Stimulated activated CD8-positive, alpha-beta memory T cell treated with anti-CD3 and anti-CD28 coated beads, Interleukin-2, amount 100 ng/mL, for 48 hours (primary cell): Measurements from ENCODE around the gene DNAAF8.
A peak's percentile ranks its signal among the peaks of the same experiment; 100 is the strongest.

ENCODE experiments used
- DNase-seq, 2 donors: peaks; one replicate each; pipeline ENCODE4 v3.0.0-alpha.2; 2020; ENCODE audit warnings: low read depth in 2 of 2

DNAAF8 gene

DNA sequence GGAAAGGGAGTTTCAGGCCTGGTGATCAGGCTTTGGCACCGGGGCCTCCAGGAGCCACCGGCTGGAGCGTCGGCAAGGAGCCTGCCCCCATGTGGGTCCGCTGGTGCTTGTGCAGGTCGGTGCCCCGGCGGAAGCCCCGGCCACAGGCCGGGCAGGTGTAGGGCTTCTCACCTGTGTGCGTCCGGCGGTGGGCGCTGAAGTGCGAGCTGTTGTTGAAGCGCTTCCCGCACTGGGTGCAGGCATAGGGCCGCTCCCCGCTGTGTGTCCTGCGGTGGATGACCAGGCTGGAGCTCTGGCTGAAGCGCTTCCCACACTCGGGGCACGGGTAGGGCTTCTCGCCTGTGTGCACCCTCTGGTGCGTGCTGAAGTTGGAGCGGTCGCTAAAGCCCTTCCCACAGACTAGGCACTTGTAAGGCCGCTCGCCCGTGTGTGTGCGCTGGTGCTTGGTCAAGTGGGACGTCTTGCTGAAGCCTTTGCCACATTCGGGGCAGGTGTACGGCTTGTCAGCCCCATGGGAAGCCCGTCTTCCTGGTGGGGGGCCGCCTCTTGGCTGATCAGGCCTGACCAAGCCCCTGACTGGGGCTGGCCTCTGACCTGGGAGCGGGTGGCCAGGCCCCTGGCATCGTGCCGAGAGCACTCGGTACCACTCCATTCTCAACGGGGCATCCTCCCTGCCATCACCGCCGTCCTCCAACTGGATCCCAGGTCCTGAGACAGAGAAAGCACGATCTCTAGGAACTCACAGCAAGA, 18.2 kb downstream of the DNAAF8 start:
- no peak for DNase-seq

DNA sequence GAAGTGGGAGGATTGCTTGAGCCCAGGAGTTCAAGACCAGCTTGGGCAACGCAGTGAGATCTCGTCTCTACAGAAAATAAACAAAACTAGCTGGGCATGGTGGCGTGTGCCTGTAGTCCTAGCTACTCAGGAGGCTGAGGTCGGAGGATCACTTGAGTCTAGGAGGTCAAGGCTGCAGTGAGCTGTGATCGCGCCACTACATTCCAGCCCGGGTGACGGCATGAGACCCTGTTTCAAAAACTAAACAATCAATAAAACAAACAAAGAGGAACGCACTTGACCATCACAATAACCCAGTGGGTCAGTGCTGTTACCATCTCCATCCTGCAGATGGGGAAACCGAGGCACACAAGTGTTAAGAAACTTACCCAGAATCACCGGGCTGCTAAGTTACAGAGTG, 18.9 kb downstream of the DNAAF8 start:
- no peak for DNase-seq

DNA sequence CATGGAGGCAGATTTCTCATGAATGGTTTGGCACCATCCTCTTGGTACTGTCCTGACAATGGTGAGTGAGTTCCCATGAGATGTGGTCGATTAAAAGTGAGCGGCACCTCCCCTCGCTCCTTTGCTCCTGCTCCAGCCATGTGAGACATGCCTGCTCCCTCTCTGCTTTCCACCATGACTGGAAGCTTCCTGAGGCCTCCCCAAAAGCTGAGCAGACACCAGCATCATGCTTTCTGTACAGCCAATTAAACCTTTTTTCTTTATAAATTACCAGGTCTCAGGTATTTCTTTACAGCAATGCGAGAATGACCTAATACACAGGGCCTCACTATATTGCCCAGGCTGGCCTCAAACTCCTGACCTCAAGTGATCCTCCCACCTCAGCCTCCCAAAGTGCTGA, 20.5 kb downstream of the DNAAF8 start:
- no peak for DNase-seq

DNA sequence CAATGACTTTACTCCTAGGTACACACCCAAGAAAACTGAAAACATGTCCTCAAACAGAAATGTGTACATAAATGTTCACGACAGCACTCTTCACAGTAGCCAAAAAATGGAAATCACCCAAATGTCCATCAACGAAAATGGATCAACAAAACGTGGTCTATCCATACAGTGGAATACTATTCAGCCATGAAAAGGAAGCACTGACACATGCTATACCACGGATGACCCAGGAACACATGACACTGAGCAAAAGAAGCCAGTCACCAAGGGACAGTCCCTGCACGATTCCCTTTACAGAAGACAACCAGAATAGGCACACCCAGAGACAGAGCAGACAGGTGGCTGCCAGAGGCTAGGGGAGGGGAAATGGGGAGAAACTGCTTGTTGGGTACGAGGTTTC, 21.4 kb downstream of the DNAAF8 start:
- DNase-seq: no peak

DNA sequence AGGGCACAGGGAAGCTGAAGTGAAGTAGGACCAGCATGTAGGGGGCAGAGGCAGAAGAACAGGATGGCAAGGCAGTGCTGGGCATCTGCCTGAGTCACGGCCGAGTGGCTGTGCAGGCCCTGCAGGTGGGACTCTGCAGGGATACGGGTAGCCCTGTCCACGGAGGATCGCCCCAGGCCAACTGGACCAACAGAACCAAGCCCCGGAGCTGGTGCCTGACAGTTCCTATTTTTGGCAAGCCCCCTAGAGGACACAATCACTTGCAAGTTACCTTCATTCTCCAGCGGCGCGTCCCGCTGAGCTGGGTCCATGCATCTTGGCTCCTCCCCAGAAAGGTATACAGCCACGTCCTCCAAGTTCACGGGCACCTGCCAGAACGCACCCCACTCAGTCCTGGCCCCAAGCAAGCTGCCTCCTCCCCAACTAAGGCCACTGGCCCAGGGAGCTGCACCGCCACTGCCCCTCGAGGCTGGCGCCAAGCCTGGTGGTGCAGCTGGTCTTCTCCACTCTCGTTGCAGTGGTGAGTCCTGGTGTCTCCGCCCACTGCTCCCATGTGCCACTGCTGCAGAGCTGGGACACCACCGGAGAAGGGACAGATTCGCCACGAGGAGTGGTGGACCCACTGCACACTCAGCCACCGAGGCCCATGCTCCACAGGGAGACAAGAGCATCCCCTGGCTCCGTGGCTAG, 26.0 kb downstream of the DNAAF8 start:
- no peak for DNase-seq

DNA sequence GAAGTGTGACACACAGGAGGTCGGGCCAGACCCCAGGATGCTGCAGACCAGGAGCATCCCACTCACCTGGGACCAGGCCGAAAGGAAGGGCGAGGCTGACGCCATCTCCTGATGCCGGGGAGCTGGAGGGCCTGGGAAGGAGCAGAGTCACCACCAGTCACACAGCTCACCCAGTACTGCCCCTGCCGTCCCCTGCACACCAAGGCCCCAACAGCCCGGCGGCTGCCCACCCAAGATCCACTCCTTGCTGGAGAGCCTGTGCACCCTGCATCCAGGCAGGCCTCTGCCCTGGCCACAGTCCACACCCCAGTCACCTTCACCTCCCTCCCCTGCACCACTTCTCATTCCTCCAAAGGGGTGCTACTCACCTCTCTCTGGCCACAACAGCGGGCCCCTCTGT, 27.9 kb downstream of the DNAAF8 start:
- DNase-seq: no peak

DNA sequence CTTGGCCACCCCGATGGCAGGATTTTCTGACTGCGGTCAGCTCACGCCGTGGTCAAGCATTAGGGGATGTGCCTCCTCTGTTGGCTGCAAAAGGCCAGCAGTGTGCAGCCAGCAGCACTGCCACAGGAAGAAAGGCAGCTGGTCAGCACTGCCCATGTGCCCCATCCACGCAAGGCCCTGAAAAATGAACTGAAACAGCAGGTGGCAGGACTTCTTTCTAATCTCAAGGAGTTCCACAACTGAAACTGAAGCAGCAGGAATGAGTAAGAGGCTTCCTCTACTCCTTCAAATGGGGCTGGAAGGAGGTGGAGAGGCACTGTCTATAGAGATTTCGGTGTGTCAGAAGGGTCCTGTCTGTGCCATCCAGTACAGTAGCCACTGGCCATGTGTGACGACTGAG, 29.5 kb downstream of the DNAAF8 start:
- DNase-seq: no peak

DNA sequence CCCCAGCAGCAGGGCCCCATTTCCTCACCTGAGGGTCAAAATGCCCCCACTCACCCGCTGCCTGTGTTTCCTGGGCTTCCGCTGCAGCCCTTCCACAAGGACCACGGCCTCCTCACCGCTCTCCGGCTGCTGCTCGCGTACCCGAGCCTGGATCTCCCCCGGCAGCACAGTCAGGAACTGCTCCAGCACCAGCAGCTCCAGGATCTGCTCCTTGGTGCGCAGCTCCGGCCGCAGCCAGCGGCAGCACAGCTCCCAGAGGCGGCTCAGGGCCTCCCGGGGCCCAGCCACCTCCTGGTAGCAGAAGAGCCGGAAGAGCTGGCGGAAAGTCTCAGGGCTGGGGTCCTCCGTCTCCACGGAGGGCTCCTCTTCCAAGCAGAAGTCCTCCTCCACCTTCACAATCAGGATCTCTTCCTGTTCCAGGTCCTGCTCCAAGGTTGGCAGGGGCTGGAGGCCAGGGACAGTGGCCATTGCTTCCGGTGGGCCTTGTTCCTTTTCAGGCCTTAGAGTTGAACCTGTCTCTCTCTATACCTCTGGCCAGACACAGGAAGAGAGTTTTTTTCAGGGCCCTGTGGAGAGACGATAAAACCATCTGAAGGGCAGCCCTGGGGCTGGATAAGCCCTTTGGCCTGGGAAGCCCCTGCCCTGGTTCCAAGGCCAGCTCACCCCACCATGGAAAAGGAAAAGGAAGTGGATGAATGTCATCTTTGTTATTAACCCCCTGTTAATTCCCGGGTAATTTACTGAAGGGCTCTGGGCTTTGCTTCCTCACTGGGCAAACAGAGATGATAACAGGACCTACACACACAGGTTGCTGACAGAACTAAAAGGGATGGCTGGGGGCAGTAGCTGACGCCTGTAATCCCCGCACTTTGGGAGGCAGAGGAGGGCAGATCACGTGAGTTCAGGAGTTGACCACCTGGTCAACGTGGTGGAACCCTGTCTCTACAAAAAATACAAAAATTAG, 31.5 kb downstream of the DNAAF8 start:
- DNase-seq: no peak

DNA sequence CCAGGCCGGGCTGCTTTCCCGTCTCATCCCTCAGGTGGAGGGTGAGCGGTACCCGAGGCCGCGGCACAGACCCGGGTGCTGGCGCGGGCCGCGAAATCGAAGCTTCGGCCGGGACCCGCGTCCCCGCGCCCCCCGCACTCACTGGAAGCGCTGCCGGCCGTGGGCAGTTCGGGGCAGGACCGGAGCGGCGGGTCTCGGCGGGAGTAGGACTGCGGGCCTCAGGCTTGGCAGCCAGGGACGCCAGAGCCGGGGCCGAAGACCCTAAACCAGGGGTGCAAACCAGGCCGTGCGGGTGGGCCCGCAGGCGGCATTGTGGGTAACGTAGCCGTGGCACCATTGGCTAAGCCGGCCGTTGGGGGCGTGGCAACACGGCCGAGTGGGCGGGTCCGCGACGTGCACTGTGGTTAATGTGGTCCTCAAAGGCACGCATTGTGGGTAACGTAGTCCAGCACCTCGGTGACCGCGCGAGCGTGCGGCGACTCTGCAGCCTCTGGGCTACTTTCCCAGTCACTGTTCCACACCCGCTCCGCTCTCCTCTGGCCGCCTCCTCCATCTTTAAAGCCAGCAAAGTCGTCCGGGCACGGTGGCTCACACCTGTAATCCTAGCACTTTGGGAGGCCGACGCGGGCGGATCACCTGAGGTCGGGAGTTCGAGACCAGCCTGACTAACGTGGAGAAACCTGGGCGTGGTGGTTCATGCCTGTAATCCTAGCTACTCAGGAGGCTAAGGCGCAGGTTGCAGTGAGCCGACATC, 32.7 kb downstream of the DNAAF8 start, which contains the start of gene ZNF500:
Gene ZNF500, minus strand, starts transcription at position 288 of the 754 bp plus-strand sequence. CDS start 1,184 bp downstream, outside the sequence.
- peak; percentile 95 to 98 for DNase-seq

DNA sequence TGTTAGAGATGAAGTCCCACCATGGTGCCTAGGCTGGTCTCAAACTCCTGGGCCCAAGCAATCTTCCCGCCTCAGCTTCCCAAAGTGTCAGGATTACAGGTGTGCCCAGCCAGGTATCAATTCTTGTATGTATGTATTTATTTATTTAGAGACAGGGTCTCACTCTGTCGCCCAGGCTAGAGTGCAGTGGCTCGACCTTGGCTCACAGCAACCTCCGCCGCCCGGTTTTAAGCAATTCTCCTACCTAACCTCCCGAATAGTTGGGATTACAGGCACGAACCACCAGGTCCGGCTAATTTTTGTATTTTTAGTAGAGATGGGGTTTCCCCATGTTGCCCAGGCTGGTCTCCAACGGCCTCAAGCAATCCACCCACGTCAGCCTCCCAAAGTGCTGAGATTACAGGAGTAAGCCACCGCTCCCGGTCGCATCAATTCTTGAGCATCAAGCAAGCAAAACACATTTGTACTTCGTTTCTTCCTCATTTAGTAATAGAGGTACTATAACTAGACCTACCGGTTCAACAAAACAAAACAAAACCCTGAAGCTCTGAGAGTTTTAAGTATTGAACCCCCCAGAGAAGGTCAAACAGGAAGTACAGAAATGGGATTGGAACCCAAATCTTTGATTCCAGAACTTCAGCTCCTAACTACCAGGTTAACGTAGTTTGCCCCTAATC, 33.7 kb downstream of the DNAAF8 start:
- DNase-seq: no peak

DNA sequence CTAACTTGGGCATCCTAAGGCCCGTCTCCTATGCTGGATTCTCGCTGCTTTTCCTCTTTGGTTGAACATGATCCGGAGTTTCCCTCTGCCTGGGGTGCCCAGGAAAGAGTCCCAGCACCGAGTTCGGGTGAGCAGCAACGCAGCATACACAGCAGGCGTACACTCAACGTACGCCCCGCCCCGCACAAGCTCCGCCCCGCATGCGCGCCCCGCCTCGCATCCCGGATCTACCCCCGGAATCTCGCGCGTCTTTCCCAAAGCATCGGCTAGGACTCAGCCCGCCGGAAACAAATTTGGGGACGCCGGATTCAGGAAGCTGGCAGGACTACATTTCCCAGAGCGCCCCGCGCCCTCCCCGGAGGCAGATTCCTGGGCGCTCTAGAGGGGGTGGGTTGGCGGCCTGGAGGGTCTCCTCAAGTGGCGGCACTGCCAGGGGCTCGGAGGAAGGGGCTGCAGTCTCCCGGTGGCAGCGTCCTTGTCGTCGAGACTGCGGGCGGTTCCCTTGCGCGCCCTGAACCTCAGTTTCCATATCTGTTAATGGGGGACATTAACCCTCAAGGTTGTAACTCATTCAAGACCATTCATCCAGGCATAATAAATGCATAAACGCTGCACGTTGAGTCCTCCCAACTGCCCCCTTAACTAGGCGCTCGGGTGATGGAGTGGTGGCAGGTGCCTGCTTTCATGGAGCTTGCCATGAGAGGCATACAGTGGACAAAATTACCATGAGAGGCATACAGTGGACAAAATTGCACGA, 34.4 kb downstream of the DNAAF8 start:
- peak; percentile 82 to 93 for DNase-seq

DNA sequence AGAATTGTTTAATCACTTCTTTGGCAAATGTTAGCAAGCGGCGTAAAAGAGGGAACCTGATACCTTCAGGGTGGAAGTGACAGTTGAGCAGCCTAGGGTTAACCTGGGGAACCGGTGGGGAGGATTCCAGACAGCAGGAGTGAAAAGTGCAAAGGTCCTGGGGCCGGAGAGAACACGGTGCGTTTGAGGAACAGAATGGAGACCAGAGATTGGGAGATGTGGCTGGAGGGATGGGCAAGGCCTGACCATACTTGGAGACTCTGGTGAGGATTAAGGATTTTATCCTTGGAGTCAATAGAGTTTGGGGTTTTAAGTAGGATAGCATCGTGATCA, 34.9 kb downstream of the DNAAF8 start:
- no peak for DNase-seq

DNA sequence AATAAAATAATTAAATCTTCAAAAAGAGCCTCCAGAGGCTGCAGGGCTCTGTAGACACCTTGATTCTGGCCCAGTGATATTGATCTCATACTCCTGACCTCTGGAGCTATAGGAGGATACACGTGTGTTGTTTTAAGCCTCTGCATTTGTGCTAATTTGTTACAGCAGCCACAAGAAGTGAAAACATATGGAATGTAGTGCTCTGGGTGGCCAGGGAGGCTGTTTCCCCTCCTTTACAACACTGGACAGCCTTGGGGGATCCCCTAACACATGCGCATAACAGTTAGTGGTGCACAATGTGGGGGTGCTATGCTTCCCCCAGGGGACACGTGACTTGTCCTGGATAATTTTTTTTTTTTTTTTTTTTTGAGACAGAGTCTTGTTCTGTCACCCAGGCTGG, 37.3 kb downstream of the DNAAF8 start:
- no peak for DNase-seq

DNA sequence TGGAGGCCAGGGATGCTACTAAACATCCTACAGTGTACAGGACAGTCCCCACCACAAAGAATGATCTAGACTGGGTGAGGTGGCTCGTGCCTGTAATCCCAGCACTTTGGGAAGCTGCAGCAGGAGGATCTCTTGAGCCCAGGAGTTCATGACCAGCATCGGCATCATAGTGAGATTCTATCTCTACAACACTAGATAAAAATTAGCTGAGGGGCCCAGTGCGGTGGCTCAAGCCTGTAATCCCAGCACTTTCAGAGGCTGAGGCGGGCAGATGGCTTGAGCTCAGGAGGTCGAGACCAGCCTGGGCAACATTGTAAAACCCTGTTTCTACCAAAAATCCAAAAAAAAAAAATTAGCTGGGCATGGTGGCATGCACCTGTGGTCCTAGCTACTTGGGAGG, 38.0 kb downstream of the DNAAF8 start:
- no peak for DNase-seq

DNA sequence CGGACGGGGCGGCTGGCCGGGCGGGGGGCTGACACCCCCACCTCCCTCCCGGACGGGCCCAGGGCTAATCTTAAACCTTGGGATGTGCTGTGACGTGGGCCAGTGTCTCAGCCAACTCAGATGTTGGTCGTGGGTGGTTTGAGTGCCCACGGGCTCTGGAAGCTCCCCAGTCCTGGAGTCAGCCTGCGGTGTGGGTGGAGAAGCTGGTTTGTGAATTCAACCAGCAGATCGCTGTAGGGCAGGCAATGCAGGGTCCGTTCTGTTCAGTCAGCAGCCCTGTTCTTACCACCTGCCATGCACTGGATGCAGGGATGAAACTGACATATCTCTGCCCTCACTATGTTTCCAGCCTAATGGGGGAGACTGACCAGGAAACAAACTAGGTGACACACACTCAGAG, 40.7 kb downstream of the DNAAF8 start:
- no peak for DNase-seq

DNA sequence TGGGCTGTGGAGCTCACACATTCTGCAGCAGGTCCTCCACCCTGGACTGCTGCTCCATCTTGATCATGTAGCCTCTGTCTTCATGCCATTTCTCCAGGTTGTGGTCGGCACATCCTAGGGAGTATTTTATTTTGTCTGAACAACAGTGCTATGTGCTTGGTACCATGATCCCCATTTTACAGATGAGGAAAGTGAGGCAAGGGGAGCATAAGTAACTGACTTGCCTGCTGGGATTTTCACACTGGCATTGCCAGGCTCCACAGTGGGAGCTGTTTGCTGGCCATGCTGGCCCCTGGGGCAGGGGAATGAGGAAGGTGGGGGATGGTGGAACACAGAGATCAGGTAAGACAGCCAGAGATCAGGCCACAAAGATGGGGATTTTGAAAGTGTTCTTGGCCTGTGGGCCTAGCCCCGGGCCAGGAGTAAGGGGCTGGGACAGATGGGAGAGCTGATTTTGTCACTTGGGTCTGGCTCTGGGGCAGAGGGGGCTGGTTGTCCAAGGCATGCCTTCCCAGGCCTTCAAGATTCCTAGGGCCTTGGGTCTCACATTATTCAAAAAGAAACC, 41.9 kb downstream of the DNAAF8 start:
- no peak for DNase-seq

DNA sequence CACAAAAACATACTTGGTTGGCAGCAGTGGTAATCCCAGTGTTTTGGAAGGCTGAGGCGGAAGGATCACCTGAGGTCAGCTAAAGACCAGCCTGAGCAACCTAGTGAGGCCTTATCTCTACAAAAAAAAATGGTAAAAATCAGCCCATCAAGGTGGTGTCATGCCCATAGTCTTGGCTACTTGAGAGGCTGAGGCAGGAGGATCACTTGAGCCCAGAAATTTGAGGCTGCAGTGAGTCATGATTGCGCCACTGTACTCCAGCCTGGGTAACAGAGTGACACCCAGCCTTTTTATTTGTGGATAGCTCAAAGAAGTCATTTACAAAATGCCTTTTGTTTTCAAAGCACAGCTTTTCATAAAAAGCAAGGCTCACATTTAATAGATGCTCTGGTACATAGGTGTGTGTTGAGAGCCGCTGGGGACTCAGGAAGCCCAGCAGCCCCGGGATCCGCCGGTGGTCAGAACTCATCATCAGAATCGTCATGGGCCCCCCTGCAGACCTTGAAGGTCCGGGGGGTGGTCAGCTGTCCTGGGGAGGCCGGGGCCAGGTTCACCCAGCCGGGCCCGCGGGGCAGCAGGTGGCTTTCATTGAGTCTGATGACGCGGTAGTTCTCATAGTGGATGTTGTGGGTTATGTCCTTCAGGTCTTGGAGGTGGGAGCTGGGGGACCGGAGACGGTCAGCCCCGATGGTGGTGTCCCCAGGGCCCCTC, 43.2 kb downstream of the DNAAF8 start:
- DNase-seq: no peak

DNA sequence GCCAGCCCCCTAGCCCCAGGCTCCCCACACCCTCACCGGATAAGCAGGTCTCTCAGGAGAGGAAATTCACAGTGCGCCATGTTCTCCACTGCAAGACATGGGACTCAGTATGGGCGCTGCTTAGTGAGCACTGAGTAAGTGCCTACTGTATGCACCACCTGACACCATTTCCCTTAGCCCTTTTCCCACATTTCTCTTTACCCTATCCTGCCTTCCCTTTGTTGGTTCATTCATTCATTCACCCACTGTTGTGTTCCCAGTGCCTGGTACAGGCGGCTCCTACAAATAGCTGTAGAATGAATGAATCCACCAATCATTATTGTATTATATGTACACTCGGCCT, 43.7 kb downstream of the DNAAF8 start:
- DNase-seq: no peak

DNA sequence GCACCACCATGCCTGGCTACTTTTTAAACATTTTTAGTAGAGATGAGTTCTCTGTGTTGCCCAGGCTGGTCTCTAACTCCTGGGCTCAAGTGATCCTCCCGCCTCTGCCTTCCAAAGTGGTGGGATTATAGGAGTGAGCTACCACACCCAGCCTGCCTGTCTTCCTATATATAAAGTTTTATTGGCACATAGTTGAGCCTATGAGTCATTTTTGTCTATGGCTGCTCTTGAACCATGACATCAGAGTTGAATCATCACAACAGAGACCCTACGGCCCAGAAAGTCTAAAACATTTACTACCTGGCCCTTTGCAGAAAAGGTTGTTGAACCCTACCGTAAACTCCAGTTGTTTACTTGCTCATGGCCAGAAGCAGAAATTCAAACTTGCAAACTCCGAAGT, 45.9 kb downstream of the DNAAF8 start:
- no peak for DNase-seq
